ENCODE data around the gene RIC8B.

GRCh38 chr12:106902053-106902452, 127.6 kb downstream of the RIC8B start:
- TF ChIP-seq SIN3A (IDR thresholded peaks at IDR 0.05; ENCODE audit: borderline replicate concordance, insufficient read depth, low read length) (no peak), POLR2AphosphoS5 (IDR thresholded peaks at IDR 0.05; ENCODE audit: low read depth, low read length) (no peak), REST (IDR thresholded peaks at IDR 0.05; ENCODE audit: insufficient read depth in 1 of 2, low read depth in 2 of 2, low read length in 2 of 2) (no peak), TAF1 (IDR thresholded peaks at IDR 0.05; ENCODE audit: borderline replicate concordance, insufficient read depth, low read length) (no peak), FOXP2 (optimal IDR thresholded peaks at IDR 0.05; ENCODE audit: borderline replicate concordance, extremely low read depth, extremely low read length, insufficient read depth) (no peak)
